Upper lobe of left lung (tissue), 4 donors: ENCODE measurements around the gene ICE2.

Experiments used
- CTCF ChIP-seq, 6 experiments: fragments of 450-650 bp in 4 of 6; fragments of 200-600 bp in 2 of 6; sonication (generic) in 2 of 6; IDR thresholded peaks; one replicate each; pipeline ENCODE4 v1.5.1; 2016 to 2019; ENCODE audit warnings: antibody characterized with exemption in 6 of 6
- EP300 ChIP-seq, 4 donors: sonication (generic); formaldehyde crosslinking; IDR thresholded peaks; one replicate each; pipeline ENCODE4 v1.5.1; 2017; ENCODE audit warnings: antibody characterized with exemption in 4 of 4, control low read depth in 2 of 4
- POLR2A ChIP-seq, 4 donors: fragments of 450-650 bp; IDR thresholded peaks; one replicate each; pipeline ENCODE4 v1.5.1; 2016 to 2017; ENCODE audit warnings: antibody characterized with exemption in 4 of 4, mild to moderate bottlenecking in 2 of 4
- POLR2AphosphoS5 ChIP-seq, 2 donors: sonication (generic); formaldehyde crosslinking; IDR thresholded peaks; one replicate each; pipeline ENCODE4 v1.5.1; 2017; ENCODE audit warnings: antibody characterized with exemption in 2 of 2

DNA sequence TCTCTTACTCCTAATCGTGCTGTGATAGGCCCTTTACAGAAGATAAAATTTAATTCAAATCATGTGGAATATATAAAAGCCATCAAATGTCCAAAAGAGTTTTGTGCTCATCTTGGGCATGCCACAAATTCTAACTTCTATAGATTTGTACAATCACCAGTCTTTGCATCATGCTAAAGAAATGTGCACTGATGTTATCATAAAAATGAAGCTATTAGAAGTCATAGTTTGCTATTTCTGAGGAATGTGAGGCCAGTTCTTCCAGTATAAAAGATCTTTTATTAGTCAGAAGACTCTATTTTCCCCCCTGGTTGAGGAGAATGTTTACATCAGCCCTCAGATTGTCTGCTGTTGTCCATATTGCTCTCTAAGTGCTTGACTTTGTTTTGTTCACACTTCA, 79.0 kb downstream of the ICE2 start:
- no peak for TF ChIP-seq EP300 (IDR thresholded peaks at IDR 0.05)
- TF ChIP-seq CTCF (IDR thresholded peaks at IDR 0.05), result no peak
- no peak for TF ChIP-seq POLR2A (IDR thresholded peaks at IDR 0.05)
- TF ChIP-seq POLR2AphosphoS5 (IDR thresholded peaks at IDR 0.05), result no peak
